ENCODE data around the gene NCAPH2. TPM values are rescaled to one million over a fixed set of nuclear protein-coding genes. Genes with fewer than 3 reads are reported as not detected.

Gene NCAPH2
- total and polyA plus RNA-seq, 2 of the 8 experiments (the other 6 are each of a cell fraction or from before 2014, with no cell fraction given): 62.2 to 81.6 TPM

- no peak overlapping the region for H2AK5ac ChIP-seq (ENCODE audit: low read depth, low read length)
- no peak overlapping the region for H3K18ac ChIP-seq (ENCODE audit: extremely low read depth, low read length)
- H3K79me1 ChIP-seq (ENCODE audit: low read depth, low read length): no peaks in the 10 kb centered on the region
- no peak overlapping the region for H3K23ac ChIP-seq (ENCODE audit: insufficient read length)
- no peak overlapping the region for H3K4me2 ChIP-seq (ENCODE audit: insufficient read depth in 1 of 2, low read depth in 2 of 2, low read length in 2 of 2)
- no peak overlapping the region for H2BK120ac ChIP-seq (replicated peaks; ENCODE audit: low read depth, low read length)
- no peaks in the 10 kb centered on the region for H3K23me2 ChIP-seq (ENCODE audit: low read depth, low read length)
- no peak overlapping the region for H2BK20ac ChIP-seq (ENCODE audit: low read length)
- H4K91ac ChIP-seq (replicated peaks; ENCODE audit: insufficient read length, low read length): no peak overlapping the region
- H3K9me3 ChIP-seq (ENCODE audit: insufficient read depth in 2 of 2, low read depth in 1 of 2, low read length in 1 of 2): no peaks in the 10 kb centered on the region
- ChIA-PET POLR2A (ENCODE audit: partially characterized antibody) (no interaction called here), CTCF (ENCODE audit: partially characterized antibody) (interaction anchor here (0.6 to 6.6 kb wide), 4 partner anchors 9 to 92 kb away, joined by 3 to 36 read pairs (median 3); partner anchors contain the start of gene SCO2)
- no peak overlapping the region for H2BK5ac ChIP-seq (ENCODE audit: low read depth, low read length)
- FAIRE-seq: no peak
- no peak overlapping the region for H3K4ac ChIP-seq (replicated peaks; ENCODE audit: insufficient read length, low read depth, low read length)
- H3K4me3 ChIP-seq (ENCODE audit: extremely low read depth in 1 of 4, insufficient read depth in 2 of 4, low read depth in 3 of 4, low read length in 4 of 4): no peak overlapping the region
- no peak for DNase-seq (ENCODE audit: low read depth in 1 of 2, low spot score in 2 of 2)
- no peak overlapping the region for H4K5ac ChIP-seq (ENCODE audit: insufficient read length, low read depth, low read length)
- H3K27me3 ChIP-seq (replicated peaks in 1 of 4; ENCODE audit: control insufficient read depth in 3 of 4, extremely low read depth in 1 of 4, insufficient read depth in 3 of 4, low read length in 3 of 4): peaks cover 1 to 8% (median 6%) of the 10 kb centered on the region in 4 experiments; a peak in 6 of 7 replicates
- no peak overlapping the region for H3K56ac ChIP-seq (replicated peaks; ENCODE audit: insufficient read length, low read depth, low read length)
- 90 to 100% methylated on average over 3 to 13 of the region's 13 CpGs for WGBS, 2 experiments (ENCODE audit: extremely low coverage in 1 of 2, insufficient coverage in 1 of 2, insufficient read length in 1 of 2, insufficient replicate concordance in 2 of 2, low coverage in 1 of 2, low lambda C conversion rate in 2 of 2, missing lambda C conversion rate in 1 of 2)
- no peaks in the 10 kb centered on the region for H3K36me3 ChIP-seq (ENCODE audit: control insufficient read depth in 2 of 4, insufficient read depth in 4 of 4, low read length in 3 of 4)
- no peak overlapping the region for H3K9ac ChIP-seq (replicated peaks in 1 of 4; ENCODE audit: extremely low read depth in 1 of 4, low read depth in 3 of 4, low read length in 3 of 4)
- H2BK12ac ChIP-seq (ENCODE audit: low read depth, low read length): no peak overlapping the region
- H3K27ac ChIP-seq (ENCODE audit: low read depth, low read length): no peak overlapping the region
- no peak overlapping the region for H2AFZ ChIP-seq (ENCODE audit: low read length)
- H3K4me1 ChIP-seq (replicated peaks in 1 of 4; ENCODE audit: control insufficient read depth in 3 of 4, insufficient read depth in 4 of 4, low read length in 3 of 4): no peaks in the 10 kb centered on the region
- H4K20me1 ChIP-seq (replicated peaks in 1 of 2; ENCODE audit: control insufficient read depth in 1 of 2, insufficient read depth in 2 of 2, low read length in 2 of 2): no peaks in the 10 kb centered on the region
- H3K79me2 ChIP-seq (ENCODE audit: control insufficient read depth in 1 of 2, insufficient read depth in 2 of 2, low read length in 2 of 2): no peaks in the 10 kb centered on the region
- H2BK15ac ChIP-seq (ENCODE audit: low read length): no peak overlapping the region
- H4K8ac ChIP-seq (ENCODE audit: extremely low read depth, insufficient read depth, low read length): no peak overlapping the region
- H3K14ac ChIP-seq (ENCODE audit: insufficient read length): no peak overlapping the region
These were observed 29.7 kb downstream of the NCAPH2 start for GRCh38 chr22:50537765-50538164.

Data from H1 (cell line).